HEK293T (cell line): ENCODE data around the gene SHISAL1.

Source experiments
- CTCF ChIA-PET: fragments of 350-600 bp; formaldehyde crosslinking; extraction: SDS; loops from one replicate; lab custom pipeline; 2021; ENCODE audit warnings: antibody characterized with exemption, inconsistent platforms; lab: Yijun Ruan, JAX
- POLR2A ChIA-PET: fragments of 350-600 bp; formaldehyde crosslinking; extraction: SDS; loops from one replicate; lab custom pipeline; 2020; ENCODE audit warnings: antibody characterized with exemption, inconsistent platforms; lab: Yijun Ruan, JAX
- DNase-seq: peaks from one replicate; pipeline ENCODE4 v3.0.0; 2012; ENCODE audit warnings: mixed read lengths; ENCODE audit errors: extremely low spot score
- ARNT ChIP-seq: fragments of 450-650 bp; IDR thresholded peaks from 2 replicates; pipeline ENCODE4 v1.6.1; 2017; ENCODE audit warnings: mild to moderate bottlenecking
- BHLHE40 ChIP-seq: fragments of 450-650 bp; IDR thresholded peaks from 2 replicates; pipeline ENCODE4 v1.6.1; 2016; ENCODE audit warnings: mild to moderate bottlenecking, moderate library complexity, borderline replicate concordance
- CTBP1 ChIP-seq: fragments of 450-650 bp; IDR thresholded peaks from 2 replicates; pipeline ENCODE4 v1.6.1; 2016; ENCODE audit warnings: borderline replicate concordance
- ELF4 ChIP-seq: fragments of 450-650 bp; IDR thresholded peaks from 2 replicates; pipeline ENCODE4 v1.6.1; 2017; ENCODE audit warnings: antibody characterized with exemption
- FOXA1 ChIP-seq: fragments of 450-650 bp; IDR thresholded peaks from 2 replicates; pipeline ENCODE4 v1.6.1; 2016; ENCODE audit warnings: mild to moderate bottlenecking
- FOXM1 ChIP-seq: fragments of 450-650 bp; IDR thresholded peaks from 2 replicates; pipeline ENCODE4 v1.6.1; 2017; ENCODE audit warnings: mild to moderate bottlenecking, borderline replicate concordance
- HDGF ChIP-seq: fragments of 450-650 bp; IDR thresholded peaks from 2 replicates; pipeline ENCODE4 v1.6.1; 2017; ENCODE audit warnings: antibody characterized with exemption, borderline replicate concordance
- L3MBTL2 ChIP-seq: fragments of 450-650 bp; conservative IDR thresholded peaks from 2 replicates; pipeline ENCODE4 v1.6.1; 2016; ENCODE audit warnings: mild to moderate bottlenecking
- LEF1 ChIP-seq: fragments of 450-650 bp; IDR thresholded peaks from 2 replicates; pipeline ENCODE4 v1.6.1; 2017; ENCODE audit warnings: mild to moderate bottlenecking, borderline replicate concordance
- NFRKB ChIP-seq: fragments of 450-650 bp; IDR thresholded peaks from 2 replicates; pipeline ENCODE4 v1.6.1; 2016; ENCODE audit warnings: mild to moderate bottlenecking, moderate library complexity
- PKNOX1 ChIP-seq: fragments of 450-650 bp; IDR thresholded peaks from 2 replicates; pipeline ENCODE4 v1.6.1; 2016
- SP1 ChIP-seq: fragments of 450-650 bp; IDR thresholded peaks from 2 replicates; pipeline ENCODE4 v1.6.1; 2017
- SUZ12 ChIP-seq: fragments of 450-650 bp; IDR thresholded peaks from 2 replicates; pipeline ENCODE4 v1.6.1; 2016; ENCODE audit warnings: mild to moderate bottlenecking
- TARDBP ChIP-seq: fragments of 450-650 bp; IDR thresholded peaks from 2 replicates; pipeline ENCODE4 v1.6.1; 2016
- ZNF384 ChIP-seq: fragments of 450-650 bp; IDR thresholded peaks from 2 replicates; pipeline ENCODE4 v1.6.1; 2016

SHISAL1 gene

GRCh38 chr22:44196241-44196640 lies 116.5 kb downstream of the SHISAL1 start:
- DNase-seq, result no peak
- TF ChIP-seq ZNF384, result no peak
- TF ChIP-seq TARDBP, result no peak
- no peak for TF ChIP-seq SP1
- TF ChIP-seq HDGF, result no peak
- no peak for TF ChIP-seq NFRKB
- TF ChIP-seq ARNT, result no peak
- no peak for TF ChIP-seq PKNOX1
- no peak for TF ChIP-seq FOXA1
- no peak for TF ChIP-seq BHLHE40
- no peak for TF ChIP-seq LEF1
- TF ChIP-seq L3MBTL2, result no peak
- no peak for TF ChIP-seq ELF4
- TF ChIP-seq FOXM1, result no peak
- POLR2A ChIA-PET, result no interaction called here
- CTCF ChIA-PET, result no interaction called here

- no peak for DNase-seq
- TF ChIP-seq NFRKB (no peak), TARDBP (no peak), ELF4 (no peak), HDGF (no peak), FOXM1 (no peak), SUZ12 (no peak), LEF1 (no peak), FOXA1 (no peak), BHLHE40 (no peak), PKNOX1 (no peak)
- CTCF ChIA-PET, result no interaction called here
- POLR2A ChIA-PET, result no interaction called here
These were observed 117.4 kb downstream of the SHISAL1 start for GRCh38 chr22:44195189-44195871.

GRCh38 chr22:44194569-44194968 lies 118.2 kb downstream of the SHISAL1 start:
- CTCF ChIA-PET, result no interaction called here
- POLR2A ChIA-PET, result no interaction called here
- no peak for DNase-seq
- no peak for TF ChIP-seq FOXA1
- no peak for TF ChIP-seq BHLHE40
- TF ChIP-seq ARNT, result no peak
- no peak for TF ChIP-seq FOXM1
- TF ChIP-seq CTBP1, result no peak
- no peak for TF ChIP-seq ELF4
- TF ChIP-seq SUZ12, result no peak
- TF ChIP-seq HDGF, result no peak
- no peak for TF ChIP-seq L3MBTL2
